Measurements from ENCODE around the gene SYNRG.

The SYNRG gene

GRCh38 chr17:37475731-37476420 is 133.3 kb downstream of the SYNRG start:
- no peak overlapping the region for H3K4me3 ChIP-seq (ENCODE audit: low read depth, low read length)
- TF ChIP-seq, protein P1, sequence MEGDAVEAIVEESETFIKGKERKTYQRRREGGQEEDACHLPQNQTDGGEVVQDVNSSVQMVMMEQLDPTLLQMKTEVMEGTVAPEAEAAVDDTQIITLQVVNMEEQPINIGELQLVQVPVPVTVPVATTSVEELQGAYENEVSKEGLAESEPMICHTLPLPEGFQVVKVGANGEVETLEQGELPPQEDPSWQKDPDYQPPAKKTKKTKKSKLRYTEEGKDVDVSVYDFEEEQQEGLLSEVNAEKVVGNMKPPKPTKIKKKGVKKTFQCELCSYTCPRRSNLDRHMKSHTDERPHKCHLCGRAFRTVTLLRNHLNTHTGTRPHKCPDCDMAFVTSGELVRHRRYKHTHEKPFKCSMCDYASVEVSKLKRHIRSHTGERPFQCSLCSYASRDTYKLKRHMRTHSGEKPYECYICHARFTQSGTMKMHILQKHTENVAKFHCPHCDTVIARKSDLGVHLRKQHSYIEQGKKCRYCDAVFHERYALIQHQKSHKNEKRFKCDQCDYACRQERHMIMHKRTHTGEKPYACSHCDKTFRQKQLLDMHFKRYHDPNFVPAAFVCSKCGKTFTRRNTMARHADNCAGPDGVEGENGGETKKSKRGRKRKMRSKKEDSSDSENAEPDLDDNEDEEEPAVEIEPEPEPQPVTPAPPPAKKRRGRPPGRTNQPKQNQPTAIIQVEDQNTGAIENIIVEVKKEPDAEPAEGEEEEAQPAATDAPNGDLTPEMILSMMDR (IDR thresholded peaks at IDR 0.05; ENCODE audit: low read depth, low read length), result no peak

DNA sequence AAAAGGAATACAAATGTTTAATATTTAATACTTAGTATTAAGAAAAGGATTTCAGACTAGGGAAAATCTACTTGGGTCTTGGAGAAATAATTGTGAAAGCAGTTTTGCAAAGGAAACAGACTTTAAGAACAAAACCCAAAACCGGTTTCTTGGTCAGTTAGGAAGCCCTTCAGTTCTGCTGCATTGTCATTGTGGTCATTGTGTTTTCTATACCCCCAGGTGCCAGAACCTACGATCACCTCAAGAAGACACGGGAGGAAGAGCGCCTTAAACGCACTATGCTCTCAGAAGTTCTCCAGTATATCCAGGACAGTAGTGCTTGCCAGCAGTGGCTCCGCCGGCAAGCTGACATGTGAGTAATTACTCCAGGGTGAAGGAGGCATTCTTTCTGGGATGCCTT is 139.0 kb downstream of the SYNRG start:
- H3K4me3 ChIP-seq (ENCODE audit: low read depth, low read length), result no peak overlapping the region
- TF ChIP-seq, protein P1 (IDR thresholded peaks at IDR 0.05; ENCODE audit: low read depth, low read length), result no peak

GRCh38 chr17:37466471-37466870 is 142.7 kb downstream of the SYNRG start:
- H3K4me3 ChIP-seq (ENCODE audit: low read depth, low read length), result no peak overlapping the region
- TF ChIP-seq, protein P1 (IDR thresholded peaks at IDR 0.05; ENCODE audit: low read depth, low read length), result no peak

GRCh38 chr17:37465069-37465616 is 144.1 kb downstream of the SYNRG start:
- TF ChIP-seq, protein P1 (IDR thresholded peaks at IDR 0.05; ENCODE audit: low read depth, low read length), result no peak
- no peak overlapping the region for H3K4me3 ChIP-seq (ENCODE audit: low read depth, low read length)

Data from WI38 (cell line).